SU-DHL-6 (cell line): ENCODE data around the gene CNKSR3.

Source experiments
- EZH2phosphoT487 ChIP-seq: fragments of 200-600 bp; sonication (generic), shearing (Covaris generic); conservative IDR thresholded peaks from 2 replicates; pipeline ENCODE4 v1.6.1; 2018; ENCODE audit warnings: mild to moderate bottlenecking, antibody characterized with exemption, low read length, moderate library complexity, mixed read lengths
- TF ChIP-seq, protein P1 (sequence below): fragments of 200-600 bp; sonication (generic); IDR thresholded peaks from one replicate; pipeline ENCODE4 v1.5.1; 2017; ENCODE audit warnings: antibody characterized with exemption, mild to moderate bottlenecking, low read length, moderate library complexity; ENCODE audit not compliant: insufficient read depth, poor library complexity, severe bottlenecking

DNA sequence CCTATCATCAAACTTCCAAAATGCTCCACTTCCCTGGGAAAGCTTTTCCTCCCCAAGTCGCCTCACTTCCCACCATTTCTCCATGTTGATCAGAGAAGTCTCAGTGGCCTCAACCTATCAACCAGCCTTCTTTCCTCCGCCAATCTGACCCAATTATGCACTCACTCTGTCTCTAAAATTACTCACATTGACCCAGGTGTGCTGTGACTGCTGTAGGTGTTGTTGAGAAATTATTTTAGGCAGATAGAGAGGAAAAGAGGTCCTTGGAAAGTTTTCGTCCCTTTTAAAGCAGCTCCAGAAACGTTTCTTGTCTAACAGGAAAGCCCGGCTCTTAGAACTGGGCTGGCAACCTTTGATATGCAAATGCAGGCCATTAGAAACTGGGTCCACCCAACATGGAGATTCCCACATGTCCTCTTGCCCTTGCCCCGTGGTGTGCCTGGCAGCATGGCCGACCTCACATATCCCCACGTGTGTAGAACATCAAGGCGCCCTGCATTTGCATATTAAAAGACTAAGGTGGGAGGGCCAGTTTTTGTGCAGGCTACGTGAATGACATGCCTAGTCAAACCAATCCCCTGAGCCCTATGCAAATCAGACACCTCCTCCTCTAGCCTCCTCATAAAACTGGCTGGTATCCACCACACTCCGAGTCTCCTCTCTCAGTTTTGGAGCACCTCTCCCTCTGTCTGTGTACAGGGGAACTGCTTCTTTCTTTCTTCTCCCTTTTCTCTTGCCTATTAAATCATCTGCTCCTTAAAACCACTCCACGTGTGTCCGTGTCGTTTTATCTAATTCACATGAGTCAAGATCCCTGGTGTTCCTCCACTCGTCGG is 166.8 kb downstream of the CNKSR3 start:
- TF ChIP-seq, protein P1, sequence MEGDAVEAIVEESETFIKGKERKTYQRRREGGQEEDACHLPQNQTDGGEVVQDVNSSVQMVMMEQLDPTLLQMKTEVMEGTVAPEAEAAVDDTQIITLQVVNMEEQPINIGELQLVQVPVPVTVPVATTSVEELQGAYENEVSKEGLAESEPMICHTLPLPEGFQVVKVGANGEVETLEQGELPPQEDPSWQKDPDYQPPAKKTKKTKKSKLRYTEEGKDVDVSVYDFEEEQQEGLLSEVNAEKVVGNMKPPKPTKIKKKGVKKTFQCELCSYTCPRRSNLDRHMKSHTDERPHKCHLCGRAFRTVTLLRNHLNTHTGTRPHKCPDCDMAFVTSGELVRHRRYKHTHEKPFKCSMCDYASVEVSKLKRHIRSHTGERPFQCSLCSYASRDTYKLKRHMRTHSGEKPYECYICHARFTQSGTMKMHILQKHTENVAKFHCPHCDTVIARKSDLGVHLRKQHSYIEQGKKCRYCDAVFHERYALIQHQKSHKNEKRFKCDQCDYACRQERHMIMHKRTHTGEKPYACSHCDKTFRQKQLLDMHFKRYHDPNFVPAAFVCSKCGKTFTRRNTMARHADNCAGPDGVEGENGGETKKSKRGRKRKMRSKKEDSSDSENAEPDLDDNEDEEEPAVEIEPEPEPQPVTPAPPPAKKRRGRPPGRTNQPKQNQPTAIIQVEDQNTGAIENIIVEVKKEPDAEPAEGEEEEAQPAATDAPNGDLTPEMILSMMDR = no peak
- TF ChIP-seq EZH2phosphoT487 = no peak
